GM10248 (cell line): ENCODE data around the gene TMEM154.

Experiments
- CTCF ChIA-PET: fragments of 300-600 bp; sonication (Branson Sonifier 250); formaldehyde crosslinking; extraction: SDS; loops from one replicate; lab custom pipeline; 2021; ENCODE audit warnings: antibody characterized with exemption; lab: Yijun Ruan, JAX
- POLR2A ChIA-PET: fragments of 350-650 bp; sonication (Branson Sonifier 250); formaldehyde crosslinking; extraction: SDS; loops from one replicate; lab custom pipeline; 2020; ENCODE audit warnings: antibody characterized with exemption; lab: Yijun Ruan, JAX
- DNase-seq: peaks from one replicate; pipeline ENCODE4 v3.0.0; 2012; ENCODE audit errors: extremely low spot score
- CTCF ChIP-seq: IDR thresholded peaks from 2 replicates; pipeline ENCODE4 v1.5.1; 2012; ENCODE audit warnings: mild to moderate bottlenecking, low read depth; ENCODE audit errors: extremely low read depth, missing control alignments, control extremely low read depth

Gene TMEM154

GRCh38 chr4:152719801-152720556, 40.2 kb upstream of the TMEM154 start:
- ChIA-PET POLR2A (no interaction called here), CTCF (interaction anchor here (1.0 to 1.9 kb wide), 5 partner anchors 10 to 312 kb away, joined by 3 to 8 read pairs (median 4); no protein-coding TSS in a partner anchor)
- no peak for TF ChIP-seq CTCF
- no peak for DNase-seq

- CTCF ChIA-PET, result interaction anchor here (1.0 to 1.9 kb wide), 4 partner anchors 11 to 17 kb away, joined by 3 to 8 read pairs (median 3); no protein-coding TSS in a partner anchor
- POLR2A ChIA-PET, result no interaction called here
- TF ChIP-seq CTCF, result no peak
- no peak for DNase-seq
Observed at GRCh38 chr4:152719291-152719690, 39.5 kb upstream of the TMEM154 start.

DNA sequence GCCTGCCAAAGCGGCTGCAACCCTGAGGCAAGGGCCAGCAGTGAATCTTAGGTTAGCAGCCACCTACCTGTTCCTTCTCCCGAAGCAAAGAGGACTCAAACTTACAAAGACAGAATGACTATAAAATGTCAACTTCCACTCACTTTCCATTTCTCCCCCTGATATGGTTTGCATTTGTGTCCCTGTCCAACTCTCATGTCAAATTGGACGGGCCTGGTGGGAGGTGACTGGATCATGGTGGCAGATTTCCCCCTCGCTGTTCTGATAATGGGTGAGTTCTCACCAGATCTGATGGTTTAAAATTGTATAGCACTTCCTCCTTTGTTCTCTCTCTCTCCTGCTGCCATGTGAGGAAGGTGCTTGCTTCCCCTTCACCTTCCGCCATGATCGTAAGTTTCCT, 35.3 kb upstream of the TMEM154 start:
- POLR2A ChIA-PET, result no interaction called here
- TF ChIP-seq CTCF, result no peak

DNA sequence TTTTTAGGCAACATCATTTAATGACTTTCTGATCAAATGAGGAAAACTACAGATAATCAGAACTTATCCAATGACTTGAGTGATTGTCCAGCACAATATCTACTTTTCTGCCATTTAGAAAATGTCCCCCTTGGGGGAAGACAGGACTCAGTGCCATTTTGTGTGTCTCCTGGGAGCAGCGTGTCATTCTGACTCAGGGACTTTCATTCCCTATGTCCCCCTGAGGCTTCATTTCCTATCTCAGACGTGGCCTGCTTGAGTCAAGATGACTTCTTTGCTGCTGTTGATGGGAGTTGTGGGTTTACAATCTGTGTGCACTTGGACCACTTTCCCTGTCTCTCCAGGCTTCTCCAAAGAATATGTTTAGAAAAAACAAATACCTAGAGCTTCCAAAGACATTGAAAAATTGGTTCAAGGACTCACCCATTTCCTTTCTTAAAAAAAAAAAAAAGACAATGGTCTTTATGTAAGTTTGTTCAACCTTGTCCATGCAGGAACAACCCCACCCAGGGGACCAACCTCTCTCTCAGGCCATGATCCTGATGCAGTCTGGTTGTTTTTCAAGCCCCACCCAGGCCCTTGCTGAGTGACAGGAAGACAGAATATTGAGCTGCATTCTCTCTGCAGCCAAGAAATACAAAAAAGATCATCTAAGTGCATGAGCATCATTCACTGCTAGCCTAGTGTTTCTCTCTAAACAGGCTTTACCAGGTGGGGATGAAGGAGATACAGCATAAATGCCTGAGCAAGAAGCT, 34.3 kb upstream of the TMEM154 start:
- ChIA-PET CTCF (no interaction called here), POLR2A (no interaction called here)
- no peak for TF ChIP-seq CTCF
- no peak for DNase-seq

More for the DNA sequence above, 35.3 kb upstream of the TMEM154 start:
- DNase-seq, result no peak
- CTCF ChIA-PET, result no interaction called here

DNA sequence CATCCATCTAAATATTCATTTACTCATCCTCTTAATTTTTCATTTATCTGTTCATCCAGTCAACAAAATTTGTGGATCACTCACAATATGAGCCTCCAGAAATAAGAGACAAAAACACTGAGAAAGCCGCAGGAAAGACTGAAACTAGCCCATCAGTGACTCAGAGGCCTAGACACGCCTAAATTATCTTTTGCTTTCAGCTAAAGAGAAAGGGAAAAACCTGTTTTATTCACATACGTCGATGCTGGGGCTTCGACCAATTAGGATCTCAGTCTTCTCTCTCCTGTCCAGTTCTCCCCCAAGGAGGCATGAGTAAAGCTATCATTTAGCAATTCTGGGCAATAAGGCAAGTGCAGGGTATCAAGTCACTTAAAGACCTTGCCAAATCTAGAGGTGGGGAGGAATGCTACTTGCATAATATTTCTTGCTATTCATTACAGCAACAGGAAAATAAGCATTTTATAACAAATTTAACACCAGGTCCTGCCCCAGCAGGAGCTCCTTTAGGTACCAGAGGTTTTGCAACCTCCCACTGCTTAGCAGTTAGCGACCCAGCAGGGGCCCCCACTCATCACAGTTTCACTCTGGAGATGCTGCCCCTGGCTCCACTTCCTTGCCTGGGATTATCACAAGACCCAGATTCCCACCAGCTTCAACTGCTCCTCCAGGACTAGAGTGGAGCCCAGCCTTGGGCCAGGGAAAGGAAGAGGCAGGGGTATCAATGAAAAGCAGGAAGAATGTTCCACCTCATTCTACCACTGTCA, 30.1 kb upstream of the TMEM154 start:
- TF ChIP-seq CTCF, result no peak
- peak; percentile 67 for DNase-seq
- ChIA-PET CTCF (interaction anchor here (1.3 to 2.2 kb wide), 4 partner anchors 25 to 211 kb away, joined by 3 to 7 read pairs (median 3); no protein-coding TSS in a partner anchor), POLR2A (no interaction called here)

- POLR2A ChIA-PET, result no interaction called here
- no peak for DNase-seq
- CTCF ChIA-PET, result interaction anchor here (0.9 to 2.2 kb wide), 3 partner anchors 26 to 207 kb away, joined by 3 to 7 read pairs (median 3); no protein-coding TSS in a partner anchor
- TF ChIP-seq CTCF, result no peak
Observed at GRCh38 chr4:152708796-152709195, 29.0 kb upstream of the TMEM154 start.
